GM13976 (cell line): ENCODE results near the gene FANCE.

Source experiments
- DNase-seq: peaks from one replicate; pipeline ENCODE4 v3.0.0; 2012; ENCODE audit warnings: low spot score
- in situ Hi-C: fragments of 300-500 bp; cut with MboI; formaldehyde crosslinking; loops from one replicate; pipeline ENCODE4 v1.12.0; 2022; ENCODE audit warnings: low sequenced_read_pairs, mixed read lengths, inconsistent platforms; ENCODE audit not compliant: unreplicated experiment
- TF ChIP-seq, protein P1 (sequence below): IDR thresholded peaks from 2 replicates; pipeline ENCODE4 v1.5.1; 2012; ENCODE audit warnings: borderline replicate concordance, mild to moderate bottlenecking; ENCODE audit not compliant: insufficient read depth; ENCODE audit errors: extremely low read depth, missing control alignments, control extremely low read depth

The FANCE gene

DNA sequence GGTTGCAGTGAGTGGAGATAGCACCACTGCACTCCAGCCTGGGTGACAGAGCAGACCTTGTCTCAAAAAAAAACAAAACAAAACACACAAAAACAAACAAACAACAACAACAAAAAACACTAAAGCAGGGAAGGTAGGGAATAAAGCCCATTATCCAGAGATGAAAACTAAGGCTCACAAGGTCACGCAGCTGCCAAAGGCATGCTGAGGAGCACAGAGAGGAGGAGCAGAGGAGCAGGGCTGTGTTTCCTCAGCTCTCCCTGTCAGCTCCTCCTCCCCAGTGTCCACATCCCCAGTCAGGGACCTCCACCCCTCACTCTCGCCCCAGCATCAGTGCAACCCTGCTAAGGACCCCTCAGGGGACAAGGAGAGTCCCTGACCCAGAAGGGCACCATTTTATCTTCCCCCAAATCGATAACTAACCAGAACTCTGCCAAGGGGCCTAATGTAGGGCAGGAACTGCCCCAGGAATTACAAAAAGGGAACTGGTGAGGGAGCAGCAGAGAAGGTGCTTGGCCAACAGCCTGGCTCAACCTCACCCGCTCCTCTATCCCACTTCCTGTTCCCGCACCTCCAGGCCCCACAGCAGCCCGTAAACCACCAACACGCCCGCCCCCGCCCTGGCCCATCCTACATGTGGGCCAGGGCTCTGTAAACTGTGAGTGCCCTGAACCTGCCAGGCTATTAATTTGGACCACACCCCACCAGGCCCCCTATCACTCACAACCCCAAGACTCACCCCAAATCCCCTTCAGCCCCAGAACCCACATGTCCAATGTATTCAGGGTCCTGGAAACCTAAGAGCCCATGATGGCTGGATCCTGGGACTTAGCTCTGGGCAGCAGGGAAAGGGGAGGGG, 35.7 kb downstream of the FANCE start:
- DNase-seq = no peak
- in situ Hi-C loops = no loop called here
- TF ChIP-seq, protein P1, sequence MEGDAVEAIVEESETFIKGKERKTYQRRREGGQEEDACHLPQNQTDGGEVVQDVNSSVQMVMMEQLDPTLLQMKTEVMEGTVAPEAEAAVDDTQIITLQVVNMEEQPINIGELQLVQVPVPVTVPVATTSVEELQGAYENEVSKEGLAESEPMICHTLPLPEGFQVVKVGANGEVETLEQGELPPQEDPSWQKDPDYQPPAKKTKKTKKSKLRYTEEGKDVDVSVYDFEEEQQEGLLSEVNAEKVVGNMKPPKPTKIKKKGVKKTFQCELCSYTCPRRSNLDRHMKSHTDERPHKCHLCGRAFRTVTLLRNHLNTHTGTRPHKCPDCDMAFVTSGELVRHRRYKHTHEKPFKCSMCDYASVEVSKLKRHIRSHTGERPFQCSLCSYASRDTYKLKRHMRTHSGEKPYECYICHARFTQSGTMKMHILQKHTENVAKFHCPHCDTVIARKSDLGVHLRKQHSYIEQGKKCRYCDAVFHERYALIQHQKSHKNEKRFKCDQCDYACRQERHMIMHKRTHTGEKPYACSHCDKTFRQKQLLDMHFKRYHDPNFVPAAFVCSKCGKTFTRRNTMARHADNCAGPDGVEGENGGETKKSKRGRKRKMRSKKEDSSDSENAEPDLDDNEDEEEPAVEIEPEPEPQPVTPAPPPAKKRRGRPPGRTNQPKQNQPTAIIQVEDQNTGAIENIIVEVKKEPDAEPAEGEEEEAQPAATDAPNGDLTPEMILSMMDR = no peak

DNA sequence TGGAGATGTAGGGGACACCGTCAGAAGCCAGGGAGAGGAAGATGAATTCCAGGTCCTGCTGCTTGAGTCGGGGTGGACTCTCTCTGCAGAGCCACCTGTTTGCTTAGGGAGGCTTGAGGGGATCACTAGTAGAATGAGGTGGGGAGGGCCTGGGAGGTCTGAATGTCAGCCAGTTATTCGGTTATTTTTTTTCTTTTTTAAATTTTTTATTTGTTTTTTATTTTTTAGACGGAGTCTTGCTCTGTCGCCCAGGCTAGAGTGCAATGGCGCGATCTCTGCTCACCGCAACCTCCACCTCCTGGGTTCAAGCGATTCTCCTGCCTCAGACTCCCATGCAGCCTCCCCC, 36.4 kb downstream of the FANCE start:
- TF ChIP-seq, protein P1 = no peak
- in situ Hi-C loops = no loop called here
- no peak for DNase-seq

DNA sequence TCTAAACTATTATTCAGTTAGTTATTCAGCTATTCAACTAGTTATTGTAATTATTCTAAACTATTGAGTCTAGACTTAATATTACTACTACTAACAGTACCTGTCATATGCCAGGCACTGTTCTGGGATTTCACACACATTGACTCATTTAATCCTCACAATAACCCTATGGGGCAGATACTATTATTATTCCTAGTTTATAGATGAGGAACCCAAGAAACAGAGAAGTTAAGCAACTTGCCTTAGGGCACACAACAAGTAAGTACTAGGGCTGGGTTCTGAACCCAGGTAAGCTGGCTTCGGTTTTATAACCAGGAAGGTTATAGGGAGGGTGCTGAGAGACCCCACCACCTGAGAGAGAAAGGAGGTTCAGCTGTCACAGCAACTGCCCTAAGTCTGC, 36.9 kb downstream of the FANCE start:
- DNase-seq = no peak
- in situ Hi-C loops = no loop called here
- TF ChIP-seq, protein P1 = no peak

DNA sequence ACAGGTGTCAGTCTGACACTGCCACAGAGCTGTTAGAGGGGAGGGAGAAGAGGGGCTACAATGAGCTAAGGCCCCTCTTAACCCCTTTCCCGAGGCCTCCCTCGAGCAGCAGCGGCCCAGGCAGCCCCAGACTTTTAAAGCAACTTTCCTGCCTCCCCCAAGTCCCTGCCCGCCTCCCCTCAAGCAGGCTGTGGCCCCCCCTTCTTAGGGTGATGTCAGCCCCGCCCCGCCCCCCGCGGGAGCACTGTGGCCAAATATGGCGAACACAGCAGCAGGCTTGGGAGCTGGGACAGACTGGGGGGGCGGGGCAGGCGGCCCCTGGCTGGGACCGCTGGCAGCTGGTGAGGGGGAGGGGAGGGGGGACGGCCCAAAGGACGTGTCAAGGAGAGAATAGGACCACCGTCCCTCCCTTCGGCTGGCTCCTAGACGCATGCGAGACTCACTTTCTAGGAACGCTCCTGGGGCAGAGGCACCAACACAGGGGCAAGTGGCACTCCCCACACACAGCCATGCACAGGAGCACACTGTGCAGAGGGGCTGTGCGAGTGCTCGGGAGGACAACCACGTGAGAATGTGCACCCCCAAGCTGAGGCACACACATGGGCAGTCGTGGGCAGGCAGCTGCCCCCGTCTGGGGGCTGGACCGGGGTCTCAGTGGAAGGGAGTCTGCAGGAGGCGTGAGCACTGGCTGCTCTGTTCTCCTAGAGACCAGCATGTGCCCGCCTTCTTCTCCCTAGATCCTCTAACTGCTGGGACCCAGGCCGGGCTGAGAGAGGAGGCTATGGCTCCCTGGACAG, 38.1 kb downstream of the FANCE start:
- TF ChIP-seq, protein P1 = no peak
- in situ Hi-C loops = no loop called here
- no peak for DNase-seq

DNA sequence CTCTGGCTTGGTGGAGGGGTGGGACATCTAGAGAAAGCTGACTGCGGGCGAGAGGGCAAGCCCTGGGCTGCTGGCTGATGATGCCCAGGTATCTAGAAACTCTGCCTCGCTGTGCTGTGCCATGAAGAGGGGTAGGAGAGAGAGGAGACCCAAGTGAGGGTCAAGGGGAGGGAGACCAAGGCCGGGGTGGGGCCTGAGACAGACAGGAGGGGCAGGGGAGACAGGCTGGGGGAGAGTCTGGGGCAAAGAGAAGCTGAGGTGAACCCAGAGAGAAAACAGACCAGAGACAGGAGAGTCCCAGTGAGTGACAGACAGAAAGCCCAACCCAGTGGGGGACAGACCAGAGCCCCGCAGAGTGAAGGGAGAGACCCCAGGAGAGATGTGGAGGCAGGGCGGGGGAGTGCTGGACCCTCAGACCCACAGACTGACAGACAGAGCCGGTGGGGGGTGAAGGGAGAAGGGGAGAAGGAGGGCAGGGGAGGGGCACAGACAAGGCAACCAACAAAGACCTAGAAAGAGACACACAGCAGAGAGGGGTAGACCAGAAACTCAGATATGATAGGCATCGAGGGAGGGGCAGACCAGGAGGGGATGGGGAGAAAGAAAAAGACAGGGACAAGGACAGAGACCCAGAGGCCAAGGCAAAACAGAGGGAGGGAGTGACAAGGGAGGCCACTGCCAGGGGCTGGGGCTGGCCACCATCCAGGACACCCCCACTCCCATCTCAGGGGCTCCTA, 38.9 kb downstream of the FANCE start:
- TF ChIP-seq, protein P1 = no peak
- DNase-seq = no peak
- in situ Hi-C loops = no loop called here

DNA sequence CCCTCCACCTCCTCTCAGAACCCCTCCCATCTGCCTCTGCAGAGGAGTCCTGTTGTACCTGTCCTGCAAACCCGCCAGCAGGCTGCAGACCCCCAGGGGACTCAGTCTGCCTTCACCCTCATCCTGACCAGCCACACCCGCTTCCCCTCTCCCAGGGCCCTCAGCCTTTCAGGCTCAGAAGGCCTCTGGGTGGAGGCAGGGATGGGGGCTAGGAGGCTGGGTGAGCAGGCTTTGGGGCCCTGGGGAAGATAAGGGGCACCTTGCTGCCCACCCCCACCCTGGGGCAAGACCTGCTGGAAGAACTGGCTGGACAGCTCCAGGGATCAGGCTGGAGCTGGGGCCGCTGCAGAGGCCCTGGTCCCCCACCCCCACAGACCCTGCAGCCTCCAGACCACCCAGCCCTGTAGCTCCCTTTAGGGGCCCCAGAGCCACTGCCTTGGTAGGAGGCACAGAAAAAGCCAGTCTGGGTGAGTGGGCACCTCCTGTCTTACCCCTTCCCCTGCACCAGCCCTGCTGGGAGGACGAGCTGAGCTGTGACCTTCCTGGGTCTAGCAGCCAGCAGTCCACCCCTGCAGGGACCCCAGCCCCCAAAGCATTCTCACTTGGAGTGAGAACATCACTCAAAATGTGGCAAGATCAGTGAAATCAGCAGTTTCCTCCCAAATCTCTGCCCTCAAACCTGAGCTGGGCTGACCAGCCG, 39.6 kb downstream of the FANCE start:
- in situ Hi-C loops = no loop called here
- DNase-seq = no peak
- TF ChIP-seq, protein P1 = no peak
